K562 (cell line): ENCODE measurements around the gene HCFC1R1. TPM values are rescaled to one million over a fixed set of nuclear protein-coding genes. Genes with fewer than 3 reads are reported as not detected.
A peak's percentile ranks its signal among the peaks of the same experiment; 100 is the strongest.

Experiments
- DACH1 ChIP-seq: fragments of 450-650 bp; IDR thresholded peaks from 2 replicates; pipeline ENCODE4 v1.6.1; 2018; ENCODE audit not compliant: partially characterized antibody
- ELF4 ChIP-seq: fragments of 450-650 bp; formaldehyde crosslinking; IDR thresholded peaks from 2 replicates; pipeline ENCODE4 v1.4.0; 2022; ENCODE audit warnings: missing genetic modification characterization
- MECOM ChIP-seq: fragments of 250-450 bp; sonication (Bioruptor Pico); IDR thresholded peaks from 2 replicates; pipeline ENCODE4 v1.8.0; 2022; ENCODE audit warnings: inconsistent platforms
- RAD21 ChIP-seq, 2 experiments: fragments of 250-450 bp in 1 of 2; fragments of 450-650 bp in 1 of 2; sonication (Bioruptor Pico) in 1 of 2; formaldehyde crosslinking in 1 of 2; IDR thresholded peaks in 1 of 2; conservative IDR thresholded peaks in 1 of 2; 2 replicates each; pipeline versions ENCODE4 v1.4.0 to v1.8.0; 2020 to 2022; ENCODE audit warnings: mild to moderate bottlenecking in 2 of 2, moderate library complexity in 1 of 2
- TCF3 ChIP-seq: sonication (generic); formaldehyde crosslinking; IDR thresholded peaks from 2 replicates; pipeline ENCODE4 v1.4.0; 2020; ENCODE audit warnings: mild to moderate bottlenecking, missing genetic modification reagents
- ZBTB9 ChIP-seq: fragments of 450-650 bp; formaldehyde crosslinking; IDR thresholded peaks from 2 replicates; pipeline ENCODE4 v1.4.0; 2020; ENCODE audit warnings: mild to moderate bottlenecking, moderate library complexity
- ZNF592 ChIP-seq: fragments of 450-650 bp; IDR thresholded peaks from 2 replicates; pipeline ENCODE4 v1.6.1; 2017; ENCODE audit warnings: antibody characterized with exemption, mild to moderate bottlenecking
- polyA plus RNA-seq, 8 experiments: library from polyadenylated mRNA; depleted of rRNA in 4 of 8; stranded (reverse) in 5 of 8; unstranded in 3 of 8; fragments of >200 nt; fragmentation: Nextera tagmentation in 2 of 8; fragmentation: Illumina TruSeq in 1 of 8; extraction: Ambion mirVana in 2 of 8; extraction: Trizol in 1 of 8; gene quantifications; 2 replicates each; pipeline versions ENCODE4 v1.2.1 to v1.2.3, GENCODE V29; 2011 to 2014; ENCODE audit warnings: inconsistent platforms in 1 of 8, missing spikeins in 1 of 8
- total RNA-seq, 7 experiments: library from RNA; depleted of rRNA in 6 of 7; stranded (reverse); fragments of >200 nt in 6 of 7; fragmentation: Illumina TruSeq in 2 of 7; extraction: Trizol in 2 of 7; gene quantifications; 2 replicates each; pipeline versions ENCODE4 v1.2.1 to v1.2.3, GENCODE V29; 2011 to 2021; ENCODE audit warnings: low replicate concordance in 1 of 7
- TF ChIP-seq, protein P1 (sequence below): fragments of 450-650 bp; IDR thresholded peaks from 2 replicates; pipeline ENCODE4 v1.6.1; 2016; ENCODE audit warnings: low read depth
- TF ChIP-seq, protein P2 (sequence below), 2 experiments: fragments of 200-800 bp in 1 of 2; sonication (Bioruptor generic) in 1 of 2; sonication (generic) in 1 of 2; formaldehyde crosslinking in 1 of 2; IDR thresholded peaks in 1 of 2; conservative IDR thresholded peaks in 1 of 2; 2 replicates each; pipeline versions ENCODE4 v1.5.0 to v1.6.1; 2016 to 2020; ENCODE audit warnings: missing compliant biosample characterization in 1 of 2, missing genetic modification characterization in 1 of 2, missing genetic modification reagents in 1 of 2

Gene HCFC1R1
- total and polyA plus RNA-seq, 9 of the 15 experiments (the other 6 are each of a cell fraction or from before 2014, with no cell fraction given): 2.2 to 29.0 (median 11.2) TPM

GRCh38 chr16:3007059-3007956 lies 16.4 kb downstream of the HCFC1R1 start (continued):
- TF ChIP-seq TCF3 (CRISPR knock-in tag) (0 out of 2 replicates have a peak, but pooled peaks have one; percentile 49), RAD21 (CRISPR knock-in tag; conservative IDR thresholded peaks at IDR 0.05 in 1 of 2, IDR thresholded peaks at IDR 0.05 in 1 of 2) (0 out of 4 replicates have a peak, but pooled peaks of 1 of the 2 experiments have one; percentile 10), DACH1 (peak; percentile 42), ZNF592 (peak; percentile 81), ZBTB9 (CRISPR knock-in tag) (peak; percentile 42; the same call in 1 of the 2 replicates), MECOM (0 out of 2 replicates have a peak, but pooled peaks have one; percentile 39), ELF4 (CRISPR knock-in tag) (0 out of 2 replicates have a peak, but pooled peaks have one; percentile 4)
- TF ChIP-seq, protein P1, sequence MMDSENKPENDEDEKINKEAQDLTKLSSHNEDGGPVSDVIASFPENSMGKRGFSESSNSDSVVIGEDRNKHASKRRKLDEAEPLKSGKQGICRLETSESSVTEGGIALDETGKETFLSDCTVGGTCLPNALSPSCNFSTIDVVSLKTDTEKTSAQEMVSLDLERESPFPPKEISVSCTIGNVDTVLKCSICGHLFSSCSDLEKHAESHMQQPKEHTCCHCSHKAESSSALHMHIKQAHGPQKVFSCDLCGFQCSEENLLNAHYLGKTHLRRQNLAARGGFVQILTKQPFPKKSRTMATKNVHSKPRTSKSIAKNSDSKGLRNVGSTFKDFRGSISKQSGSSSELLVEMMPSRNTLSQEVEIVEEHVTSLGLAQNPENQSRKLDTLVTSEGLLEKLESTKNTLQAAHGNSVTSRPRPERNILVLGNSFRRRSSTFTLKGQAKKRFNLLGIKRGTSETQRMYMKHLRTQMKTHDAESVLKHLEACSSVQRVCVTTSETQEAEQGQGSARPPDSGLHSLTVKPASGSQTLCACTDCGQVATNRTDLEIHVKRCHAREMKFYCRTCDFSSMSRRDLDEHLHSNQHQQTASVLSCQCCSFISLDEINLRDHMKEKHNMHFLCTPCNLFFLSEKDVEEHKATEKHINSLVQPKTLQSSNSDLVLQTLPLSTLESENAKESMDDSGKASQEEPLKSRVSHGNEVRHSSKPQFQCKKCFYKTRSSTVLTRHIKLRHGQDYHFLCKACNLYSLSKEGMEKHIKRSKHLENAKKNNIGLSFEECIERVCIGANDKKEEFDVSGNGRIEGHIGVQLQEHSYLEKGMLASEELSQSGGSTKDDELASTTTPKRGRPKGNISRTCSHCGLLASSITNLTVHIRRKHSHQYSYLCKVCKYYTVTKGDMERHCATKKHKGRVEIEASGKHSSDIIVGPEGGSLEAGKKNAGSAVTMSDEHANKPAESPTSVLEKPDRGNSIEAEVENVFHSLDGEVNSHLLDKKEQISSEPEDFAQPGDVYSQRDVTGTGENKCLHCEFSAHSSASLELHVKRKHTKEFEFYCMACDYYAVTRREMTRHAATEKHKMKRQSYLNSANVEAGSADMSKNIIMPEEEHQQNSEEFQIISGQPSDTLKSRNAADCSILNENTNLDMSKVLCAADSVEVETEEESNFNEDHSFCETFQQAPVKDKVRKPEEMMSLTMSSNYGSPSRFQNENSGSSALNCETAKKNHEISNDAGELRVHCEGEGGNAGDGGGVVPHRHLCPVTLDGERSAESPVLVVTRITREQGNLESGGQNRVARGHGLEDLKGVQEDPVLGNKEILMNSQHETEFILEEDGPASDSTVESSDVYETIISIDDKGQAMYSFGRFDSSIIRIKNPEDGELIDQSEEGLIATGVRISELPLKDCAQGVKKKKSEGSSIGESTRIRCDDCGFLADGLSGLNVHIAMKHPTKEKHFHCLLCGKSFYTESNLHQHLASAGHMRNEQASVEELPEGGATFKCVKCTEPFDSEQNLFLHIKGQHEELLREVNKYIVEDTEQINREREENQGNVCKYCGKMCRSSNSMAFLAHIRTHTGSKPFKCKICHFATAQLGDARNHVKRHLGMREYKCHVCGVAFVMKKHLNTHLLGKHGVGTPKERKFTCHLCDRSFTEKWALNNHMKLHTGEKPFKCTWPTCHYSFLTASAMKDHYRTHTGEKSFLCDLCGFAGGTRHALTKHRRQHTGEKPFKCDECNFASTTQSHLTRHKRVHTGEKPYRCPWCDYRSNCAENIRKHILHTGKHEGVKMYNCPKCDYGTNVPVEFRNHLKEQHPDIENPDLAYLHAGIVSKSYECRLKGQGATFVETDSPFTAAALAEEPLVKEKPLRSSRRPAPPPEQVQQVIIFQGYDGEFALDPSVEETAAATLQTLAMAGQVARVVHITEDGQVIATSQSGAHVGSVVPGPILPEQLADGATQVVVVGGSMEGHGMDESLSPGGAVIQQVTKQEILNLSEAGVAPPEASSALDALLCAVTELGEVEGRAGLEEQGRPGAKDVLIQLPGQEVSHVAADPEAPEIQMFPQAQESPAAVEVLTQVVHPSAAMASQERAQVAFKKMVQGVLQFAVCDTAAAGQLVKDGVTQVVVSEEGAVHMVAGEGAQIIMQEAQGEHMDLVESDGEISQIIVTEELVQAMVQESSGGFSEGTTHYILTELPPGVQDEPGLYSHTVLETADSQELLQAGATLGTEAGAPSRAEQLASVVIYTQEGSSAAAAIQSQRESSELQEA: no peak
- TF ChIP-seq, protein P2, sequence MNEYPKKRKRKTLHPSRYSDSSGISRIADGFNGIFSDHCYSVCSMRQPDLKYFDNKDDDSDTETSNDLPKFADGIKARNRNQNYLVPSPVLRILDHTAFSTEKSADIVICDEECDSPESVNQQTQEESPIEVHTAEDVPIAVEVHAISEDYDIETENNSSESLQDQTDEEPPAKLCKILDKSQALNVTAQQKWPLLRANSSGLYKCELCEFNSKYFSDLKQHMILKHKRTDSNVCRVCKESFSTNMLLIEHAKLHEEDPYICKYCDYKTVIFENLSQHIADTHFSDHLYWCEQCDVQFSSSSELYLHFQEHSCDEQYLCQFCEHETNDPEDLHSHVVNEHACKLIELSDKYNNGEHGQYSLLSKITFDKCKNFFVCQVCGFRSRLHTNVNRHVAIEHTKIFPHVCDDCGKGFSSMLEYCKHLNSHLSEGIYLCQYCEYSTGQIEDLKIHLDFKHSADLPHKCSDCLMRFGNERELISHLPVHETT (CRISPR knock-in tag; conservative IDR thresholded peaks at IDR 0.05 in 1 of 2, IDR thresholded peaks at IDR 0.05 in 1 of 2): peak in 1 of 2 experiments; percentile 53; a peak in 1 of 4 replicates
